Dermis microvascular lymphatic vessel endothelial cell (primary cell): ENCODE data around the gene SKI. TPM values are rescaled to one million over a fixed set of nuclear protein-coding genes. Genes with fewer than 3 reads are reported as not detected.

Experiments used
- DNase-seq, 2 donors: peaks; one replicate each; pipeline versions ENCODE4 v3.0.0 to v3.0.0-alpha.2; 2010; ENCODE audit warnings: low read depth in 2 of 2
- total RNA-seq: library from RNA; depleted of rRNA; stranded (reverse); fragments of >200 nt; gene quantifications from 2 replicates; pipeline ENCODE4 v1.2.1, GENCODE V29; 2014

Gene SKI
- total RNA-seq, 1 donor from 2014 or later: 12.7 TPM

DNA sequence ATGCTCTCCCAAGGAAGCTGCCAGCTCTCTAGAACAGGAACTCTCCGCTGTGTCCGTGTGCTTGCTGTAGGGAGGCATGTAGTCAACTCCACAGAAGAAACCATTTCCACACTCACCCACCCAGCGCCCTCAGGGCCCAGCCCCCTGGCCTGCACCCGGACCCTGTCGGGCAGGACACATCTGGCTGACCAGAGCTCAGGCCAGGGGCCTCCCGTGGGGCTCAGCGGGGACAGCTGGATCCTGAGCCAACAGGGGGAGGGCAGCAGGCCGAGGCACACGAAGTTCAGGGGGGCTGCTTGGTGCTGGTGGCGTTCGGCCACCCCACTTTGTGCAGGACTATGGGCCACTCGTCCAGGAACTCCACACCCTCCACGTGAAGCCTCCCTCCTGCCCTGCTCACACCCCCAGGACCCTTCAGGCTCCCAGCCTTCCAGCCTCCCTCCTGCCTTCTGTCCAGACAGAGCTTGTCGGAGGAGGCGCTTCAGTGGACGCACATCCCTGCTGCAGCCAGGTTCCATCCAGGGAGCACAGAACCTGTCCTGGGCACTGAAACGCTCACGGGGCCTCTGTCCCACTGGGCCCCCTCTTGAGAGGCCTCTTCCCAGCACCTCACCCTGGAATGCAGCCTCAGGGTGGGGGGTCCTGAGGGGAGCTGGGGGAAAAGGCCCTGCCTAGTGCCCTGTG, 18.6 kb upstream of the SKI start:
- no peak for DNase-seq

DNA sequence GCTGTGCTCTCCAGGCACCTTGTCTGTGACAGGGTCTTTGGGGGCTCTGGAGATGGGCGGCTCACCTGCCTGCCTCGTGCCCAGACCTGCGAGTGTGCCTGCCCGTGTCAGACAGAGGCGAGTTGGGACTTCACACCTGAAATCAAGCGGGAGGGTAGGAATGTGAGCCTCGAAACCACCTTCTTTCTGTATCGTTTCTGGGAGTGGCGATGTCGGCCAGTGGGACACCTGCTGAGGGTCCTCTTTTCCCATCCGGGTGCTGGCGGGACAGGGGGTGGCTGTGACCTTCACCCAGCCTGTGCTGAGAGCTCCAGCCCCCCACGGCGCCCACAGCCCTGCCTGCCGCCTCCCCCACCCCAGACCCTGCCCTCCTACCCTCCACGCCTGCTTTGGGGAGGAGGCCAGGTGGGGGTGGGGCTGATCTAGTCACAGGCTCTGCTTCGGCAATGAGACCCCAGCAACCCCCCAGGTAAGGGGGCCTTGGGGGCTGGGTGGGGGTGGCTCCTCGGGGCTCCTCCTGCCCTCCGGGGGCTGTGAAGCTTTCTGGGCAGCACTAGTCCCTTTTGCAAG, 17.9 kb upstream of the SKI start:
- DNase-seq: no peak

DNA sequence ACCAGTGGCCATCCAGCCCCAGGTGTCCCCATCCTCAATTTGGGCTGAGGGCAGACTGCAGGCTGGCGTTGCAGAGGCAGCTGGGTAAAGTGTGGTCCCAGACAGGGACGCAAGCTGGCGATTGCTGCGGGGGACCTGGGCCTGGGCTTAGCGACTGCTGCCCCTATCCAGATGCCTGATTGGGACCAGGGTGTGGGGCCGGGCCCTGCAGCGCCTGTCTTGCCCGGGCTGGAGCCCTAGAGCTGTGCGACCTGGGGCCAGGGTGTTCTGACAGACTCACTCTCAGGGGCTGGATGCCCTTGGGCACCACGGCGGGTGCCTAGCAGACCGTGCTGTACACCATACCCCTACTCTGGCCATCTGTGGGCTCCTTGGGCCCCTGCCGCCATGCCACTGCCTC, 17.3 kb upstream of the SKI start:
- DNase-seq: no peak

DNA sequence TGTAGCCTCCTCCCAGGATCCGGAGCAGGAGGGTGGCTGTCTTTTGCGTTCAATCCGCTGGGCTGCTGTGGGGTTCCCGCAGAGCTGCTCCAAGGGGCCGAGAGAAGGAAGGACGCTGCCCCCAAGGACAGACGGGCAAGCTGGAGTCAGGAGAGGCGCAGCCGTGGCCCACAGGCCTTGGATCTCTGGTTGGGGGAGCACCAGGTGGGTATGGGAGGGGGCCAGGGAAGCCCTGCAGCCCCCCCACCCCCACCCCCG, 15.9 kb upstream of the SKI start:
- DNase-seq: no peak

DNA sequence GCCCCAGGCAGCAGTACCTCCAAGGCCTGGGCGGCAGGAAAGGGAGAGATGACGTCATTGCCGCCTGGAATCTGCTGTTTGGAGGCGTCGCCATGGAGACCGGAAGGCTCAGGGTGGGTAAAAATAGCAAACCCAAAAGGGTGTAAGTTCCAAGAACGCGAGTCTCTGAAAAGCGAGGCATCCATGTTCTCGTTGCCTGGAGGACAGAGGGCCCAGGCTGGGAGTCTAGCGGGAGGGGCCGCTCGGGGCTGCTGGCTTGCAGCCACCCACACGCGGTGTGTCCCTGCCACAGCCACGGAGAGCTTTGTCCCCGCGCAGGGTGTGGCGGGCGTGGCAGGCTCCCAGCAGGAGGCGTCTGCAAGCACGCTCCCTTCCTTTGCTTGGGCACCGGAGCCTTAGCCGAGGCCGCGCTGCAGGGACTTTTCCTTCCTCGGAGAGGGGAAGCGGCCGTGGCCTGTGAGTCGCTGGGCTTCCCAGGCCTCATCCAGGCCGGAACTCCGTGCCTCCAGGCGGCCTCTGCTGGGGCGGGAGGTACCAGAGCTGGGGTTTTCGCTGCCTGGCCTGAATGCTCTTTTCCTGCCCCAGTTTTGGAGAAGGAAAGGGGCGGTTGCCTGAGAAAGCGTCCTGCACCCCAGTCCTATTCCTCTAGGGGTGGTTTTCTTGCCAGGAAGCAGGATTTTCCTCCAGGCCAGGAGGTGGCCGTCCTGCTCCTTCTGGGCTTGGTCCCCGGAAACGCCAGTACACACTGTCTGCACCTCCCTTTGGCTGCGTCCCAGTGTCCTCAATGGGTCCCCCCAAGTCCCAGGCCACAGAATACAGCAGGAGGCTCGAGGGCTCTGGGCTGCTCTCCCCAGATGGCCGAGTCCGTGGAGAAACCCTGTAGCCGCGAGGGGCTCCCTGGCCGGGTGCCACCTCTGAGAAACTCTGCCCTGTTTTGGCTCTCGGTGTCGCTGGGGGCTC, 15.3 kb upstream of the SKI start:
- DNase-seq: peak; percentile 94 to 95

DNA sequence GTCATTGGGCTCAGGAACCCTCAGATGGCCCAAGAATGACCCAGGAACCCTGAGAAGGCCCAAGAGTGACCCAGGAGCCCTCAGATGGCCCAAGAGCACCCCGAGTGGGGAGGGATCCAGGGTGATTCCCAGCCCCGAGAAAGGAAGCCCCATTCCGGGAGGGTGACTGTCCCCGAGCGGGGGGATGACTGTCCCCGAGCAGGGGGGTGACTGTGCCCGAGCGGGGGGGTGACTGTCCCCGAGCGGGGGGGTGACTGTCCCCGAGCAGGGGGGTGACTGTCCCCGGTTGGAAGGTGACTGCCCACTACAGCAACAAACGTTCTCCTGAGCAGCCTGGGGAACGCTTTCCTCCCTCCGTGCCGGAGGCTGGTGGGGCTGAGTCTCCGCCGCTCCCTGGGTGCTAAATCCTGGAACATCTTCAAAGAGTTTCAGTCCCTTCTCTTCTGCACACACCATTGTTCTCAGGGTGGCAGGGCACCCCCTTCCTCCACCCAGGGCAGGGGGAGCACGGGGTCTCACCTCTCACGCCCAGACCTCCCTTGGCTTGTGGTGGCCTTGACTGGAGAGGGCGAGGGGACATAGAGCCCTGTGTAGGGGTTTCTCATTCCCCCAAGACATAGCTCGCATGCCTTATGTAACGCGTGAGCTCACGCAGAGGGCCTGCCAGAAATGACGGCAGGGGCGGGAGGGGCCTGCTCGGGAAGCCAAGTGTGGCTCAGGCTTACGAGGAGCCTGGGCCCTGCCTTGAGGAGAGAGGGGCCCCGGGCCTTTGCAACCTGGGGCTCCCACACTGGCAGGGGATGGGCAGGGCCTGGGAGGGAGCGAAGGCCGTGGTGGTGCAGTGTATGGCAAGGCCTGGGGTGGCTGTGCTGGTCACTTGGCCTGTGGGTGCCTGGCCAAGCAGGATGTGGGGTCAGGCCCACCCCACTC, 14.3 kb upstream of the SKI start:
- DNase-seq: no peak

DNA sequence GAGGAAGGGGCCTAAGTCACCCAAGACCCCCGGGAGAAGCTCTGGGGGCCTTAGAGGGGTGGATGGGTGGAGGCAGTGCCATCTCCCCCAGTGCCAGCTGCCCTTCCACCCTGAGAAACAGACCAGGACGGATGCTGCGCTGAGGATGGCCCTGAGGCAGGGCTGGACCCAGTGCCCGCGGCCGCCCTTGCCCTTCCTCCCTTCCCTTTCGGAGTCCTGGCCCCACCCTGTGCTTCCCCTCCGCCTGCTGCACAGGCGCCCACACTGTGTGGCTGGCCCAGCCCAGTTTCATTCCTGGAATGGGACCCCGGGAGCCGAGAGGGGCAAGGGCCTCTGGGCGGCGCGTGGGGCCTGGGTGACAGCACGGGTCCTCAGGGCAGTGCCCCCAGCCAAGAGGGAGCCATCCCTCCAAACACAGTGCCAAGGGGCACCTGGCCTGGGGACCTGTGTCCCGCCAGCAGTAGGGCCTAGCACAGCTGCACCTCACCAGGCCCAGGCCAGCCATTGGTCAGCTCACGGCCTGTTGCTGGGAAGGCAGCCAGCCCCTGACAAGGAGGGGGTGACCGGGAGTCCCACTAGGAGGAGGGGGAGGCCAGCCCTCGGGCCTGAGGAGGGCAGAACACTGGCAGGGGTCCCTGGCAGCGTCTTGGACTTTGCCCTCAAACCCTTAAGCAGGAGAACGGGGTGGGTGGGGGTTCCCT, 13.4 kb upstream of the SKI start:
- DNase-seq: no peak

DNA sequence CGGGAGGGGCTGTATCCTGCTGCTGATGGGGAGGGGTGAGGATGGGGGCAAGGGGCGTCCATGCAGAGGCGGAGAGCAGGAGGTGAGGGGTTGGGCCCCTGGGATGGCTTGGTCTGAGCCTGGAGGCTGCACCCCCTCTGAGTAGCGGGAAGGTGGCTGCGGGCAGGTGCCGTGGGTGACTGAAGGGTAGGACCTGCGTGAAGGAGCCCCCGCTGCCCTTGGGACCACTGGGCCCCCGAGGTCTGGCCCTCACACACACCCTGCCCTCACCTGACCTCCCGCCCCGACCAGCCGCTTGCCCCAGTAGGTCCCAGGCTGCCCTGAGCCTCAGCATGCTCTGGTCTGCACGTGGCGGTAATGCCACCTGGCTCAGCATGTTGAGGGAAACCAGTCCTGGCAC, 12.8 kb upstream of the SKI start:
- DNase-seq: no peak

DNA sequence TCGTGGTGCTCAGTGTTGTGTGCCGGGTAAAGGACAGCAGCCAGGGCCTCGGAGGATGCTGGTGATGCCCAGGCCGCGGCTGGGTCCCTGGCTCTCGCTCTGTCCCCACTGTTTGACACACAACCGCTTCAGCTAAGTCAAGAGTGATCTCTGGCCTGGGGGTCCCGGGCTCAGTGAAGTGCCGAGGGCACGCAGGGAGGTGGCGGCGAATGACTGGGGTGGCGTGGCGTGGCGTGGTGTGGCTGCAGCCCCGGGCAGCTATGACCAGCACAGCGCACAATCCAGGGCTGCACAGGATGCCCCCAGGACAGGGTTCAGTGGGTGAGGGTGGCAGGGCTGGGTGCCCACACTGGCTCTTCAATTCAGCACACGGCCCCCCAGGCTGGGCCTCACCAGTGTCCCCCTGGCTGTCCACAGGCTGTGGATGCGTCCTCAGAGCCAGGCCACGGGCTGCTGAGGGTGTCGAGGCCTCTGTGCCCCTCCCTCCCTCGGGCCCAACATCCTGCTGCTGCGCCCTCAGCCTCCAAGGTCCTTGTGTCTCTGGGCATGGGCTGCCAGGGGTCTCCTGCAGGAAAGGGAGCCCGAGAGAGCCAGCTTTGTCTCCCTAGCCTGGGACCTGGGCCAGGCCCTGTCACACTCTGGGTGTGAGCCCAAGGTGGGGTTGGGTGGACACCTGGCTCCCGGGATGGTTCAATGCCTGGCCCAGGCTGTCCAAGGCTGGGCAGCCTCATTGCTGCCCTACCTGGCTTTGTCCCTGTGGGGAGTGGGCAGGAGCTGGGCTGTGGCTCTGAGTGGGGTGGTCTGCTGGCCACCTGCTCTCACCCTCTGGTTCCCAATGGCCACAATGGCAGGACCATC, 12.0 kb upstream of the SKI start:
- DNase-seq: no peak

DNA sequence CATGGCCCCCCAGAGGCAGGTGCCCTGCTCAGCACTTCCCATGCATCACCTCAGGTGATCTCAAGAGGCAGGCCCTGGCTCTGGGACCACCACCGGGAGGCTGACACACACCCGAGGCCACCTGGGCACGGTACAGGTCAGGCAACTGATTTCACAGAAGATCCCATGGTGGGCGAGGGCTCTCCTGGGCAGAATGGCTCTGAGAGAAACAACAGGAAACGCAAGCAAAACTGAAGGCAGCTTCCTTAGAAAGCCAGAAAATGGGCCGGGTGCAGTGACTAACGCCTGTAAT, 11.4 kb upstream of the SKI start:
- no peak for DNase-seq

DNA sequence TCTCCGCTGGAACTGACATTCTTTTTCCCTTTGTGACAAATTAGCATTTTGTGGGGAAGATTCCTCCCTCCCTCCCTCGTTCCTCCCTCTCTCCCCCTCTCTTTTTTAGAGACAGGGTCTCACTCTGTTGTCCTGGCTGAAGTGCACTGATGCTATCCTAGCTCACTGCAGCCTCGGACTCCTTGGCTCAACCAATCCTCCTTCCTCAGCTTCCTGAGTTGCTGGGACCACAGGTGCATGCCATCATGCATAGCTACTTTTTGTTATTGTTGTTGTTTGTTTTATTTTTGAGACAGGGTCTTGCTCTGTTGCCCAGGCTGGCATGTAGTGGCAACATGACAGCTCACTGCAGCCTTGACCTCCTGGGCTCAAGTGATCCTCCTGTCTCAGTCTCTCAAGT, 6.8 kb upstream of the SKI start:
- DNase-seq: no peak

DNA sequence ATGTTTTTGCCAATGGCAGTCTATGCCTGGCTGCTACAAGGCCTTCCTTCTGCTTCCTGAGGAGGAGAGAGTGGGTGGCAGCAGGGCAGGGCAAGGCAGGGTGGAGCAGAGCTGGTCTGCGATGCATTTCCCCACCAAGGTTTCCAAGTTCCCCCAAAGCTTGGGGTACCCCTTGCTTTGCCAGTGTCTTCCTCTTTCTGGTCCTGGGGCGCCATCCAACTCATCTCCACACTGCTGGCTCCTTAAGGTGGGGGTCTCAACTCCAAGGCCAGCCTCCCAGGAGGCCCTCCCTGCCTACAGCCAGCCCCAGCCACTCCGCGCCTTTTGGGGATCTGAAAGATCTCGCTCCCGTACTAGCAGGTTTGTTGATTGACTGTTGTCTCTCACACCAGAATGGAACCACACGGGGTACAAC, 3.9 kb upstream of the SKI start:
- no peak for DNase-seq

DNA sequence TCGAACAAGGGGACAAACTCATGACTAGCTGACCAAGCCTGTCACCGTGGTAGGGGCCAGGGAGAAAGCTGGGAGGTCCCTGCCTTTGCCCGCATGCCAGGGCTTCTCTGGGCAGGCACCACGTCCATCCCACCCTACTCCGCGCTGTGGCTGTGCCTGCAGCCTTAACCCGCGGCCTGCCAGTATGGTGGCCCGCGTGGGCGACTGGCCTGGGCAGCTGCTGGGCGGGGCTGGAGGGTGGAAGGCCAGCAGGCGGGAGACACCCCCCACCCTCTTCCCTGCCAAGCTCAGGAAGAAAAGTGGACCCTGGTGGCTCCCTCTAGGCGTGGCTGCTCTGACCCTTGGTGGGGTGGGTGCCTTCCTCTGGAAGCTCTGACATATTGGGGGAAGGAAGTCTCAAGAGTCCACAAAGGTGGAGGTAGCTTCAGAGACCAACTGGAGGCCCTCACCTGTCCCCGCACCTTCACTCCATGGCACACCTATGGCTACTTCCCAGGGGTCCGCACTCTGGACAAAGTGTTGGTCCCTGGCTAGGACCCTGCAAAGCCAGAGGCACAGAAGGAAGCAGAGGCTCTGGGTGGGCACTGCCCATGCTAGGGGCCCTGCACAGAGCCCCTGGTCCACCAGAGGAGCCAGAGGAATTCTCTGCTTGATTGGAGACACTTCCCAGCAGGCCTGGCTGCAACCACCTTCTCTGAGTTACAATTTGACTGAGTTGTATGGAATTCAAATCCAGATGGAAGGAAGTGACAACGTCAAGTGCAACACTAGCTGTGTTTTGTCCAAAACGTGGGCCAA, 3.3 kb upstream of the SKI start:
- no peak for DNase-seq

DNA sequence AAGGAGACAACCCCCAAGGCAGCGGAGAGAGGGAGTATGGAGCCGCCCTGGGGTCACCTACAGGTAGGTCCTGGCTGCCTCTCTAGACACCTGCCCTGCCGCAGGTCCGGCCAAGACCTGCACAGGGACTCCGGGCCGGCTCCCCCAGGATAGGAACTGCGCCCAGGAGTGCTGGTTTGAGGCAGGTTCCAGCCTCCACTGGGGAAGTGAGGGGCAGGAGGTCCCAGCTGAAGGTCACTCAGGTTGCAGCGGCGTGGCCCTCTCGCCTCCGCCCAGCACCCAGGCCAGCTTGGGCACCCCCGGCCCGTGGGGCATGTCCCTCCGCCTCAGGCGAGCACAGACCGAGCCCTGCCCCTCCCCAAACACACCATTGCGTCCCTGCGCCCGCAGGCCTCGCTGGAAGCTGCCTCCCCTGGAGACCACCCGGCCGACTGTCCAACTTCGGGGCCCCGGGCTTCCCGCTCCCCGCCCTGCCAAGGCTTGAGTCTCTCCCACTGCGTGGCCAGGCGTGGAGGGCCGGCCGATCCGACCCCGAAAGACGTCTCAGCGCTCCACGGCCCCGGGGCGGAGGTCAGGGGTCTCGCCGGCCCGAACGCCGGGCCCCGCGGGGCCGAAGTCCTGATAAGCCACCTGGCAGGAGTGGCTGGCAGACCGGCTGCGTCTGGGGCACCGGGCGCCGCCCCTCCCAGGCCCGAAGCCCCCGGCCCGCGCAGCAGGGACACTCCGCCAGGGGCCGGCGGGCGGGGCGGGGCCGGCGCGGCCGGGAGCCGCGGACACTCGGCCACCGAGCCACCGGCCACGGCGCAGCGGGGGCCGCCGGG, 1.4 kb upstream of the SKI start:
- DNase-seq: no peak

DNA sequence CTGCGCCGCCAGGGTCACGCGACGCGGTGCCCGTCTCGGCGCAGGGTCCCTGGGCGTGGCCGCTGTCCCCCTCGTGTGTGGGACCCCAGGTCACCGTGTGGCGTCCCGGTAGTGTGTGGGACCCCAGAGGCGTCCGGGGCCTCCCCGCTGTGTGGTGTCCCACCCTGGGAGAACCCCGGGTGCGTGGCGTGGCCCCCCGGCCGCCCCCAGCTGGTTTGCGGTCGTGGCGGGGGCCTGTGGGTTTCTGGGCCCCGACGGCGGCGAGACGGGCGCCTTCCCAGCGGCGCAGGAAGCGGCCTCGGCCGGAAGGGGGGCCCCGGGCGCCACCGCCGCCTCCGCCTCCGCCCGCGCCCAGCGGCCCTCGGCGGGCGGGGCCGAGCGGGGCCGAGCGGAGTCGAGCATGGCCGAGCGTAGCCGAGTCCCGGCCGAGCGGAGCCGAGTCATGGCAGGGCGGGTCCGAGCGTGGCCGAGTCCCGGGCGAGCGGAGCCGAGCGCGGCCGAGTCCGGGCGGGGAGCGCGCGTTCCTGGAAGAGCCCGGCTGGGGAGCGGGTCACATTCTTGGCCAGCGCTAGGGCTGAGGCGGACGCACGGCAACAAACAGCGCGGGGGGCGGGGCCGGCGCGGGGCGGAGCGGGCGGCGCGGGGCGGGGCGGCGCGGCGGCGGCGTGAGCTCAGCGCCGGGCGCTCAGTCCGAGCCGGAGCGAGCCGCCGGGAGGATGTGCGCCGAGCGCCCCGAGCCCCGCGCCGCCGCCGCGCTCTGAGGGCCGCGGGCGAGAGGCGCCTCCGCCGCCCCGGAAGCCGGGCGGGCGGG, 568 bp upstream of the SKI start:
- DNase-seq: peak; percentile 90 to 97

DNA sequence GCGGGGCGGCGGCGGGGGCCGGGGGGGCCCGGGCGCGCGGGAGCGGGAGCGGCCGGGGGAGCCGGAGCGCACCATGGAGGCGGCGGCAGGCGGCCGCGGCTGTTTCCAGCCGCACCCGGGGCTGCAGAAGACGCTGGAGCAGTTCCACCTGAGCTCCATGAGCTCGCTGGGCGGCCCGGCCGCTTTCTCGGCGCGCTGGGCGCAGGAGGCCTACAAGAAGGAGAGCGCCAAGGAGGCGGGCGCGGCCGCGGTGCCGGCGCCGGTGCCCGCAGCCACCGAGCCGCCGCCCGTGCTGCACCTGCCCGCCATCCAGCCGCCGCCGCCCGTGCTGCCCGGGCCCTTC, 546 bp downstream of the SKI start:
- DNase-seq: peak in 1 of 2 donors; percentile 36

DNA sequence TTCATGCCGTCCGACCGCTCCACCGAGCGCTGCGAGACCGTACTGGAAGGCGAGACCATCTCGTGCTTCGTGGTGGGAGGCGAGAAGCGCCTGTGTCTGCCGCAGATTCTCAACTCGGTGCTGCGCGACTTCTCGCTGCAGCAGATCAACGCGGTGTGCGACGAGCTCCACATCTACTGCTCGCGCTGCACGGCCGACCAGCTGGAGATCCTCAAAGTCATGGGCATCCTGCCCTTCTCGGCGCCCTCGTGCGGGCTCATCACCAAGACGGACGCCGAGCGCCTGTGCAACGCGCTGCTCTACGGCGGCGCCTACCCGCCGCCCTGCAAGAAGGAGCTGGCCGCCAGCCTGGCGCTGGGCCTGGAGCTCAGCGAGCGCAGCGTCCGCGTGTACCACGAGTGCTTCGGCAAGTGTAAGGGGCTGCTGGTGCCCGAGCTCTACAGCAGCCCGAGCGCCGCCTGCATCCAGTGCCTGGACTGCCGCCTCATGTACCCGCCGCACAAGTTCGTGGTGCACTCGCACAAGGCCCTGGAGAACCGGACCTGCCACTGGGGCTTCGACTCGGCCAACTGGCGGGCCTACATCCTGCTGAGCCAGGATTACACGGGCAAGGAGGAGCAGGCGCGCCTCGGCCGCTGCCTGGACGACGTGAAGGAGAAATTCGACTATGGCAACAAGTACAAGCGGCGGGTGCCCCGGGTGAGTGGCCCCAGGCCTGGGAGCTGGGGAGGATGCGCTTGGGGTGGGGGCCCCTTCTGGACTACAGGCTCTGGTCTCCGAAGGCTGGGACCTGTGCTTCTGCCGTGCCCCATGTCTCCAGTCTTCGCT, 1.1 kb downstream of the SKI start:
- peak in 1 of 2 donors; percentile 60 for DNase-seq
